ENCODE data around the gene IL32. TPM values are rescaled to one million over a fixed set of nuclear protein-coding genes. Genes with fewer than 3 reads are reported as not detected.

IL32 gene
- total RNA-seq, 1 donor from 2014 or later = 1.7 TPM

- Mint-ChIP-seq H3K9me3 (ENCODE audit: unreplicated experiment) (no peaks in the 10 kb centered on the region), H3K27me3 (ENCODE audit: unreplicated experiment) (peaks cover 22% of the 10 kb centered on the region), H3K4me3 (ENCODE audit: unreplicated experiment) (peak overlapping the region; percentile 15), H3K36me3 (ENCODE audit: low read depth, unreplicated experiment) (peaks cover 6% of the 10 kb centered on the region), H3K4me1 (ENCODE audit: unreplicated experiment) (peaks cover 22% of the 10 kb centered on the region), H3K27ac (ENCODE audit: unreplicated experiment) (no peak overlapping the region)
- TF ChIP-seq CTCF (IDR thresholded peaks at IDR 0.05; ENCODE audit: unreplicated experiment) = no peak
- DNase-seq (ENCODE audit: low spot score) = no peak
These were observed 40.1 kb upstream of the IL32 start for GRCh38 chr16:3025032-3026002.

- no peak overlapping the region for H3K27ac Mint-ChIP-seq (ENCODE audit: unreplicated experiment)
- H3K4me3 Mint-ChIP-seq (ENCODE audit: unreplicated experiment) = no peak overlapping the region
- no peak for TF ChIP-seq CTCF (IDR thresholded peaks at IDR 0.05; ENCODE audit: unreplicated experiment)
- H3K9me3 Mint-ChIP-seq (ENCODE audit: unreplicated experiment) = no peaks in the 10 kb centered on the region
- H3K36me3 Mint-ChIP-seq (ENCODE audit: low read depth, unreplicated experiment) = peaks cover 6% of the 10 kb centered on the region
- peaks cover 22% of the 10 kb centered on the region for H3K4me1 Mint-ChIP-seq (ENCODE audit: unreplicated experiment)
- H3K27me3 Mint-ChIP-seq (ENCODE audit: unreplicated experiment) = peaks cover 23% of the 10 kb centered on the region
- DNase-seq (ENCODE audit: low spot score) = no peak
These were observed 39.4 kb upstream of the IL32 start for GRCh38 chr16:3026003-3026378.

GRCh38 chr16:3026609-3027488 lies 38.6 kb upstream of the IL32 start:
- no peak for DNase-seq (ENCODE audit: low spot score)
- peaks cover 6% of the 10 kb centered on the region for H3K36me3 Mint-ChIP-seq (ENCODE audit: low read depth, unreplicated experiment)

GRCh38 chr16:3027489-3027795 lies 38.0 kb upstream of the IL32 start:
- H3K4me3 Mint-ChIP-seq (ENCODE audit: unreplicated experiment) = no peak overlapping the region
- no peak overlapping the region for H3K27ac Mint-ChIP-seq (ENCODE audit: unreplicated experiment)
- no peak for DNase-seq (ENCODE audit: low spot score)
- no peak for TF ChIP-seq CTCF (IDR thresholded peaks at IDR 0.05; ENCODE audit: unreplicated experiment)
- H3K36me3 Mint-ChIP-seq (ENCODE audit: low read depth, unreplicated experiment) = peaks cover 6% of the 10 kb centered on the region
- H3K27me3 Mint-ChIP-seq (ENCODE audit: unreplicated experiment) = peaks cover 18% of the 10 kb centered on the region
- no peaks in the 10 kb centered on the region for H3K9me3 Mint-ChIP-seq (ENCODE audit: unreplicated experiment)
- H3K4me1 Mint-ChIP-seq (ENCODE audit: unreplicated experiment) = peaks cover 11% of the 10 kb centered on the region

More at GRCh38 chr16:3026609-3027488, 38.6 kb upstream of the IL32 start:
- Mint-ChIP-seq H3K4me1 (ENCODE audit: unreplicated experiment) (peaks cover 17% of the 10 kb centered on the region), H3K9me3 (ENCODE audit: unreplicated experiment) (no peaks in the 10 kb centered on the region), H3K4me3 (ENCODE audit: unreplicated experiment) (peak overlapping the region; percentile 51), H3K27ac (ENCODE audit: unreplicated experiment) (no peak overlapping the region), H3K27me3 (ENCODE audit: unreplicated experiment) (peaks cover 17% of the 10 kb centered on the region)
- TF ChIP-seq CTCF (IDR thresholded peaks at IDR 0.05; ENCODE audit: unreplicated experiment) = no peak

All from endothelial cell (in vitro differentiated cells).